Activated T-cell treated with anti-CD3 and anti-CD28 coated beads, Interleukin-2, amount 50 U/mL, for 4 hours (primary cell): ENCODE data around the gene C2orf72. TPM values are rescaled to one million over a fixed set of nuclear protein-coding genes. Genes with fewer than 3 reads are reported as not detected.

ENCODE experiments used
- ATAC-seq, 2 donors: fragments of 200-7000 bp; cut with Tn5 transposase; one replicate each; pipeline ENCODE4 v1.10.0; 2021
- DNase-seq: peaks from one replicate; pipeline ENCODE4 v3.0.0-alpha.2; 2020
- H3K27me3 Mint-ChIP-seq: one replicate; pipeline ENCODE4 v1.8.0; 2021; ENCODE audit warnings: low read depth, mixed read lengths
- H3K36me3 Mint-ChIP-seq: one replicate; pipeline ENCODE4 v1.8.0; 2022; ENCODE audit warnings: mixed read lengths; ENCODE audit not compliant: insufficient read depth
- H3K4me1 Mint-ChIP-seq: one replicate; pipeline ENCODE4 v1.8.0; 2021; ENCODE audit warnings: low read depth, mixed read lengths
- H3K4me3 Mint-ChIP-seq: one replicate; pipeline ENCODE4 v1.8.0; 2021; ENCODE audit warnings: mild to moderate bottlenecking, moderate library complexity, mixed read lengths
- H3K9me3 Mint-ChIP-seq: one replicate; pipeline ENCODE4 v1.8.0; 2021; ENCODE audit warnings: mixed read lengths
- total RNA-seq, 3 donors: library from RNA; stranded (reverse); gene quantifications; one replicate each; pipeline ENCODE4 v1.2.1, GENCODE V29; 2021

Gene C2orf72
- total RNA-seq, 3 donors from 2014 or later = 0.10 TPM; not detected in 2

DNA sequence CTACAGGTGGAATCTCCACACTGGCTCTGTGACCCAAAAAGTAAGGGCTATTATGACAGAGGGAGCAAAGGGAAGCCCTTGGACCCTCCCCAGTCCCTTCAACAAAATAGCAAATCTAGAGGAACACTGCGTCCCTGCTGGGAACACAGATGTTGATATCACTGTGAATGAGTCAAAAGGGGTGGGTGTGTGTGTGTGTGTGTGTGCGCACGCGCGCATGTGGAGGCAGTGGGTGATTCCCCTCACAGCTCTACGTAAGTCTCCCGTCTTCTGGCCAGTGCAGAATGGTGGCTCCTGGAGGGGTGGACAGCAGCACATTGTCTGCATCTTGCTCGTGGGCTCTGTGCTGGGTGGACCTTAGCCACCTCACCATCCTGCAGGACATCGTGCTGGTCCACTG lies 7.8 kb upstream of the C2orf72 start:
- Mint-ChIP-seq H3K9me3 (no peaks in the 10 kb centered on the region), H3K4me3 (no peak overlapping the region), H3K4me1 (no peaks in the 10 kb centered on the region), H3K27me3 (peaks cover 19% of the 10 kb centered on the region), H3K36me3 (no peaks in the 10 kb centered on the region)
- DNase-seq (no peak), ATAC-seq (no peak)

- ATAC-seq (no peak), DNase-seq (no peak)
- peaks cover 25% of the 10 kb centered on the region for H3K27me3 Mint-ChIP-seq
- H3K4me3 Mint-ChIP-seq = no peak overlapping the region
- no peaks in the 10 kb centered on the region for H3K9me3 Mint-ChIP-seq
- H3K36me3 Mint-ChIP-seq = no peaks in the 10 kb centered on the region
- no peaks in the 10 kb centered on the region for H3K4me1 Mint-ChIP-seq
These were observed 6.6 kb upstream of the C2orf72 start for GRCh38 chr2:231030725-231031124.

DNA sequence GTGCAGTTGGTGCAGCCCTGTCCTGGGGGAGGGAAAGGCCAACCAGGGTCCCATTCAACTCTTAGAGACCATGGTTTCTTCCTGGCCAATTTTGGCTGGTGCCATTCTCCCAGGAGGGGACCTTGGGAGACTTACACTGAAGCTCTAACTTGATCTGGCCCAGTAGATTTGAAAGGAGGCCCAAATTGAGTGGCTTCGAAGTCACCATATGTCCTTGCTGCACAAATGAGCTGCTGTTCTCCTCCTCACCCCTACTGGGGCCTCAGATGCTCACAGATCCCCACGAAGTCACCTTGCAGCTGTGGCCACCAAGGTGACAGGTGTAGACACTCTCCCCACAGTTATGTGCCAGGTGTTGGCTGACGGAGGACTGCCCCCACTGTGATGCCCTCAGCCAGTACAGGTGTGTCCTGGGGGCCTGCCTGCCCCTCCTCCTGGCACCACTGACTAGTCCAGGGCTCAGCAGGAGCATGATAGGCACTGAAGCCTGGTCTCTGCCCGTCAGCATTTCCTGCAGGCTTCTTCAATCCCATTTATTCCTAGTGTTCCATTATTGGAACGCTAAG lies 4.7 kb upstream of the C2orf72 start:
- DNase-seq (no peak), ATAC-seq (no peak)
- Mint-ChIP-seq H3K27me3 (peaks cover 38% of the 10 kb centered on the region), H3K4me1 (no peaks in the 10 kb centered on the region), H3K36me3 (no peaks in the 10 kb centered on the region), H3K9me3 (no peaks in the 10 kb centered on the region), H3K4me3 (no peak overlapping the region)

GRCh38 chr2:231033147-231034132 lies 3.9 kb upstream of the C2orf72 start:
- no peak for ATAC-seq
- no peaks in the 10 kb centered on the region for H3K36me3 Mint-ChIP-seq
- no peak for DNase-seq
- no peaks in the 10 kb centered on the region for H3K4me1 Mint-ChIP-seq
- H3K9me3 Mint-ChIP-seq = no peaks in the 10 kb centered on the region
- H3K4me3 Mint-ChIP-seq = no peak overlapping the region
- H3K27me3 Mint-ChIP-seq = peaks cover 42% of the 10 kb centered on the region

- ATAC-seq = no peak
- no peak for DNase-seq
- Mint-ChIP-seq H3K9me3 (no peaks in the 10 kb centered on the region), H3K36me3 (no peaks in the 10 kb centered on the region), H3K4me1 (no peaks in the 10 kb centered on the region), H3K4me3 (no peak overlapping the region), H3K27me3 (peaks cover 50% of the 10 kb centered on the region)
These were observed 2.9 kb upstream of the C2orf72 start for GRCh38 chr2:231034291-231034882.

GRCh38 chr2:231036131-231036530 lies 1.2 kb upstream of the C2orf72 start:
- peaks cover 63% of the 10 kb centered on the region for H3K27me3 Mint-ChIP-seq
- H3K36me3 Mint-ChIP-seq = no peaks in the 10 kb centered on the region
- DNase-seq = no peak
- no peaks in the 10 kb centered on the region for H3K4me1 Mint-ChIP-seq
- no peak for ATAC-seq
- no peak overlapping the region for H3K4me3 Mint-ChIP-seq
- no peaks in the 10 kb centered on the region for H3K9me3 Mint-ChIP-seq

GRCh38 chr2:231036578-231037106 lies 681 bp upstream of the C2orf72 start:
- Mint-ChIP-seq H3K9me3 (no peaks in the 10 kb centered on the region), H3K36me3 (no peaks in the 10 kb centered on the region), H3K4me1 (no peaks in the 10 kb centered on the region), H3K4me3 (no peak overlapping the region), H3K27me3 (peaks cover 68% of the 10 kb centered on the region)
- no peak for DNase-seq
- ATAC-seq = no peak

- ATAC-seq = peak; percentile 44 to 62
- no peak overlapping the region for H3K4me3 Mint-ChIP-seq
- no peak for DNase-seq
These were observed 584 bp downstream of the C2orf72 start for GRCh38 chr2:231037731-231038482.

DNA sequence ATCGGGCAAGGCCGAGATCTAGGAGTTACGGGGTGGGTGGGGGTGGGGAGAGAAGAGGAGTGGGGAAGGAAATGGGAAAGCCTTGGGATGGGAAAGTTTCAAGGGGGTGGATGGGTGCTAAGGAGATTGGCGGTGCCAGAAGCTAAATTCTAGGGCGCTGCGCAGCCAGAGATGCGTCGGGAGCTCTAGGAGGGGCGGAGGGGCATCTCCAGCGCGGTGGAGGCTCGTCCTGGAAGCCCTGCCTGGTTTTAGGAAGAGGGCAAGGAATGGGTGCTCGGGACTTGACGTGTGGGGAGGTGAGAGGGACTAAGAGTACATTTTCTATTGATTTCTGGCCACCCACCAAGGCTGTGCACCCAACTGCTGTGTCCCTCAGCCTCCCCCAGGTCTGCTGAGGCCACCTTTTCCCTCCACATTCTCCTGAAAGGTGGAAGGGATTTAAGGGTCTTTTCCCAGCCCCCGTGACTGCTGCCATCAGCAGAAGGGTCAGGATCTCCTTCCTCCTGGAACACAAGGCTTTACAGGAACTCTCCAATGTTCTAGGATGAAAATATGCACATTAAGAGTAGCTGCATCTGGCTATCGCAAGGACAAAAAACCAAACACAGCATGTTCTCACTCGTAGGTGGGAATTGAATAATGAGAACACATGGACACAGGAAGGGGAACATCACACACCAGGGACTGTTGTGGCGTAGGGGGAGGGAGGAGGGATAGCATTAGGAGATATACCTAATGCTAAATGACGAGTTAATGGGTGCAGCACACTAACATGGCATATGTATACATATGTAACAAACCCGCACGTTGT lies 1.4 kb downstream of the C2orf72 start:
- DNase-seq (no peak), ATAC-seq (no peak)
- peak overlapping the region; percentile 67 for H3K4me3 Mint-ChIP-seq
- no peaks in the 10 kb centered on the region for H3K4me1 Mint-ChIP-seq
- no peaks in the 10 kb centered on the region for H3K36me3 Mint-ChIP-seq
- no peaks in the 10 kb centered on the region for H3K9me3 Mint-ChIP-seq
- H3K27me3 Mint-ChIP-seq = peaks cover 61% of the 10 kb centered on the region

More at GRCh38 chr2:231037731-231038482, 584 bp downstream of the C2orf72 start:
- H3K27me3 Mint-ChIP-seq = peaks cover 63% of the 10 kb centered on the region
- H3K4me1 Mint-ChIP-seq = no peaks in the 10 kb centered on the region
- H3K9me3 Mint-ChIP-seq = no peaks in the 10 kb centered on the region
- no peaks in the 10 kb centered on the region for H3K36me3 Mint-ChIP-seq

- Mint-ChIP-seq H3K36me3 (no peaks in the 10 kb centered on the region), H3K4me1 (no peaks in the 10 kb centered on the region), H3K9me3 (no peaks in the 10 kb centered on the region), H3K27me3 (peaks cover 60% of the 10 kb centered on the region), H3K4me3 (no peak overlapping the region)
- DNase-seq = no peak
- ATAC-seq = no peak
These were observed 2.0 kb downstream of the C2orf72 start for GRCh38 chr2:231039294-231039664.

DNA sequence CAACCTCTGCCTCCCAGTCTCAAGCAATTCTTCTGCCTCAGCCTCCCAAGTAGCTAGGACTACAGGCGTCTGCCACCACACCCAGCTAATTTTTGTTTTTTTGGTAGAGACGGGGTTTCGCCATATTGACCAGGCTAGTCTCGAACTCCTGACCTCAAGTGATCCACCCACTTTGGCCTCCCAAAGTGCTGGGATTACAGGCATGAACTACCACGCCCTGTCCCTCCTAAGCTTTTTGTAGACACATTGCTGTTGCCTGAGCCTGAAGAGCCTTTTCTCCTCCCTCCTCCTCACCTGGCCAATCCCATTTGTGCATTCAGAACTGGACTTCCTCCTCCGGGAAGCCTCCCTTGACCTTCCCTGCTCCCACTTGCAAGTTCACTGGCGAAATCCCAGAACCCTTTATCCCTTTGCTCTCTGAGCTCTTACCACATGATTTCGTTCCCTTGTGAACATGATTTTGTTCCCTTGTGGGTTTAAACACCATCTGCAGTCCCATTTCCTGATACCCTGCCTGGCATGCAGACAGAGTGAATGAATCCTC lies 2.6 kb downstream of the C2orf72 start:
- DNase-seq = no peak
- H3K4me3 Mint-ChIP-seq = no peak overlapping the region
- ATAC-seq = no peak
- H3K4me1 Mint-ChIP-seq = no peaks in the 10 kb centered on the region
- H3K9me3 Mint-ChIP-seq = no peaks in the 10 kb centered on the region
- H3K36me3 Mint-ChIP-seq = no peaks in the 10 kb centered on the region
- H3K27me3 Mint-ChIP-seq = peaks cover 58% of the 10 kb centered on the region

GRCh38 chr2:231041061-231041689 lies 3.9 kb downstream of the C2orf72 start:
- Mint-ChIP-seq H3K9me3 (no peaks in the 10 kb centered on the region), H3K27me3 (peaks cover 47% of the 10 kb centered on the region), H3K4me3 (no peak overlapping the region), H3K36me3 (no peaks in the 10 kb centered on the region), H3K4me1 (no peaks in the 10 kb centered on the region)
- ATAC-seq (no peak), DNase-seq (no peak)

- DNase-seq (no peak), ATAC-seq (no peak)
- Mint-ChIP-seq H3K36me3 (no peaks in the 10 kb centered on the region), H3K4me1 (no peaks in the 10 kb centered on the region), H3K9me3 (no peaks in the 10 kb centered on the region), H3K27me3 (peaks cover 35% of the 10 kb centered on the region), H3K4me3 (no peak overlapping the region)
These were observed 6.5 kb downstream of the C2orf72 start for GRCh38 chr2:231043796-231044195.
